Measurements from ENCODE around the gene SLC35B1.

- TF ChIP-seq, protein P1, sequence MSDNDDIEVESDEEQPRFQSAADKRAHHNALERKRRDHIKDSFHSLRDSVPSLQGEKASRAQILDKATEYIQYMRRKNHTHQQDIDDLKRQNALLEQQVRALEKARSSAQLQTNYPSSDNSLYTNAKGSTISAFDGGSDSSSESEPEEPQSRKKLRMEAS (IDR thresholded peaks at IDR 0.05; ENCODE audit: insufficient read depth, insufficient read length): no peak
- TF ChIP-seq GATA2 (IDR thresholded peaks at IDR 0.05; ENCODE audit: insufficient read depth, insufficient read length, low read depth, low read length): no peak
- TF ChIP-seq JUN (IDR thresholded peaks at IDR 0.05; ENCODE audit: borderline replicate concordance, insufficient read depth, insufficient read length, low read depth): no peak
- TF ChIP-seq, protein P2, sequence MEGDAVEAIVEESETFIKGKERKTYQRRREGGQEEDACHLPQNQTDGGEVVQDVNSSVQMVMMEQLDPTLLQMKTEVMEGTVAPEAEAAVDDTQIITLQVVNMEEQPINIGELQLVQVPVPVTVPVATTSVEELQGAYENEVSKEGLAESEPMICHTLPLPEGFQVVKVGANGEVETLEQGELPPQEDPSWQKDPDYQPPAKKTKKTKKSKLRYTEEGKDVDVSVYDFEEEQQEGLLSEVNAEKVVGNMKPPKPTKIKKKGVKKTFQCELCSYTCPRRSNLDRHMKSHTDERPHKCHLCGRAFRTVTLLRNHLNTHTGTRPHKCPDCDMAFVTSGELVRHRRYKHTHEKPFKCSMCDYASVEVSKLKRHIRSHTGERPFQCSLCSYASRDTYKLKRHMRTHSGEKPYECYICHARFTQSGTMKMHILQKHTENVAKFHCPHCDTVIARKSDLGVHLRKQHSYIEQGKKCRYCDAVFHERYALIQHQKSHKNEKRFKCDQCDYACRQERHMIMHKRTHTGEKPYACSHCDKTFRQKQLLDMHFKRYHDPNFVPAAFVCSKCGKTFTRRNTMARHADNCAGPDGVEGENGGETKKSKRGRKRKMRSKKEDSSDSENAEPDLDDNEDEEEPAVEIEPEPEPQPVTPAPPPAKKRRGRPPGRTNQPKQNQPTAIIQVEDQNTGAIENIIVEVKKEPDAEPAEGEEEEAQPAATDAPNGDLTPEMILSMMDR (IDR thresholded peaks at IDR 0.05; ENCODE audit: extremely low read depth in 1 of 2, insufficient read depth in 1 of 2, low read depth in 1 of 2, low read length in 2 of 2): no peak
- no peak for TF ChIP-seq MYC (IDR thresholded peaks at IDR 0.05; ENCODE audit: low read depth, low read length)
These were observed 33.9 kb upstream of the SLC35B1 start for GRCh38 chr17:49741692-49742076.

Measured in endothelial cell of umbilical vein (primary cell).